Measurements from ENCODE around the gene PAK3.

Gene PAK3

DNA sequence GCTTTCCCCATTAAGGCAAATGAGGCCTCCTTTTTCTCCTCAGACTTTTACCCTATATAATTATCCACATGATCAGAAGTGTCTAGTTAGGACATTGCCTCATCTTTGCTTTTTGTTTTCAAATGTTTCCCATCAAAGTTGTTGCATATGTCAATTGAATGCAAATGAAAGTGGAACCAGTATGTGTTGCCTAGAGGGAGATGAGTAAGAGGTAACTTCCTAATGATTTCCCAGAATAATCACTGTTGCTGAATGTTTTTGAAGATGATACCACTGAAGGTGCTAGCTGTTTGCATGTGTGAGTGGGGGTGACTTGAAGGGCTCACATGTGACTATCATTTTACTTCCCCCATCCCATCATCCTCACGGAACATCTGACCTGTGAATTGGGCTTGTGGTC, 33.9 kb downstream of the PAK3 start:
- H3K4me1 ChIP-seq (ENCODE audit: control insufficient read depth, insufficient read depth, low read length, poor library complexity, severe bottlenecking): peaks cover 5% of the 10 kb centered on the region

DNA sequence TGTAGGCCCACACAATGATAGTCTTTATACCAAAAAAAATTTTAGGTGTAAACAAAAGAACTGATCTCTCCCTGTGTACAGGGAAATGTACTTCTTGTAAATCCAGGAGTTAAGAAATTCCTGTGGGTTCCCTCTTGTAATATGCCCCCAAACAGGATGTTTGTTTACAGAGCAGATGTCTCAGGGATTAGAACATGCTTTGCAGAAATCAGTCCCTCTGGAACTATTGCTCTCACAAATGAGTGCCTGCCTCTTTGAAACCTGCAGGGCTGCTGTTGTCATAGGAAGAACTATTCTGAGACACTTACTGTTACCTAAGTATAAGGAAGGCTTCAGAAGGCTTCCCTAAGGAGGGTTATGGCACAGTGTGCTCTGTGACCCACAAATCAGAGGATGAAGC, 35.6 kb downstream of the PAK3 start:
- Histone ChIP-seq H3K4me3 (ENCODE audit: extremely low read depth, insufficient read depth, low read length, poor library complexity, severe bottlenecking) (no peak overlapping the region), H3K36me3 (ENCODE audit: control insufficient read depth, insufficient read depth, low read length) (no peaks in the 10 kb centered on the region), H3K4me1 (ENCODE audit: control insufficient read depth, insufficient read depth, low read length, poor library complexity, severe bottlenecking) (peaks cover 5% of the 10 kb centered on the region), H3K27ac (ENCODE audit: low read depth, low read length, severe bottlenecking) (no peak overlapping the region), H3K9me3 (ENCODE audit: control insufficient read depth, low read length) (no peaks in the 10 kb centered on the region)

More for the DNA sequence above, 33.9 kb downstream of the PAK3 start:
- Histone ChIP-seq H3K36me3 (ENCODE audit: control insufficient read depth, insufficient read depth, low read length) (no peaks in the 10 kb centered on the region), H3K9me3 (ENCODE audit: control insufficient read depth, low read length) (no peaks in the 10 kb centered on the region), H3K27ac (ENCODE audit: low read depth, low read length, severe bottlenecking) (no peak overlapping the region), H3K4me3 (ENCODE audit: extremely low read depth, insufficient read depth, low read length, poor library complexity, severe bottlenecking) (no peak overlapping the region)
- WGBS, 2 experiments (ENCODE audit: insufficient coverage in 2 of 2): no CpG with 5 or more reads among the region's 1 CpG

DNA sequence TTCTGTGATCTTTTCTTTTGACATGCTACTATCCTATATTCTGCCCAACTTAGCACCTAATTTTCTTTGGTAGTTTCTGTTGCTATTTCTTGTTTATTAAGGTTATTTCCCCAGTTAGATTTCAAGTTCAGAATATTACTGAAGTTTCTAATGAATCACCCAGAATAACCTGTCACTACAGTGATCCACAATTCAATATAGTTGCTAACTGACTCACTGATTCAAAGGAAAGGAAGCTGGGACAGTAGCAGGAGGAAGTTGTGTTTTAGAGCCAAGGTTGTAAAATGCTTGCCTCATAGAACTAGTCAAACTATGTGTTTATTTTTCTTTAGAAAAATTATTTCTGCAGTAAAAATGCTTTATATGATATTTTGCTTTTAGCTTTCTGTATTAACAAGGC, 37.4 kb downstream of the PAK3 start:
- no peaks in the 10 kb centered on the region for H3K9me3 ChIP-seq (ENCODE audit: control insufficient read depth, low read length)
- peaks cover 5% of the 10 kb centered on the region for H3K4me1 ChIP-seq (ENCODE audit: control insufficient read depth, insufficient read depth, low read length, poor library complexity, severe bottlenecking)
- H3K27ac ChIP-seq (ENCODE audit: low read depth, low read length, severe bottlenecking): no peak overlapping the region
- no peaks in the 10 kb centered on the region for H3K36me3 ChIP-seq (ENCODE audit: control insufficient read depth, insufficient read depth, low read length)
- no peak overlapping the region for H3K4me3 ChIP-seq (ENCODE audit: extremely low read depth, insufficient read depth, low read length, poor library complexity, severe bottlenecking)

DNA sequence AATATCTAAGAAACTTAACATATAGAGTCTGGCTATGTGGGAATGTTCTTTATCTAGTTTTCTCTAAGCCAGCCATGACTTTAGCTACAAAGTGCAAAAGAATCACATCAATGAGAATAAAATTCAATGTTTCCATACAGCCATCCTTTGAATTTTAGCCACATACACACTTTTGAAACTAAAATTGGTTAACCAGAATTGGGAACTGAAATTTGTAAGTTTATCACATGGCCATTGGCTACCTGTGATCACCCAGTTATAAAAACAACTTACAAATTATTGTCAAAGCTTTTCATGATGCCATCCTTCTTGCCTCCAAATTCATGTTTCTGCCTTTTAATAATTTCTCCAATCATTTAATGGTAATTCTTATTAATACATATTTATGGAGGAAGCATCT, 49.9 kb downstream of the PAK3 start:
- H3K9me3 ChIP-seq (ENCODE audit: control insufficient read depth, low read length): no peaks in the 10 kb centered on the region
- no peaks in the 10 kb centered on the region for H3K4me1 ChIP-seq (ENCODE audit: control insufficient read depth, insufficient read depth, low read length, poor library complexity, severe bottlenecking)
- H3K4me3 ChIP-seq (ENCODE audit: extremely low read depth, insufficient read depth, low read length, poor library complexity, severe bottlenecking): no peak overlapping the region
- H3K27ac ChIP-seq (ENCODE audit: low read depth, low read length, severe bottlenecking): no peak overlapping the region
- H3K36me3 ChIP-seq (ENCODE audit: control insufficient read depth, insufficient read depth, low read length): no peaks in the 10 kb centered on the region

- H3K36me3 ChIP-seq (ENCODE audit: control insufficient read depth, insufficient read depth, low read length): no peaks in the 10 kb centered on the region
- 100% methylated on average over 1 of the region's 3 CpGs; no CpG with 5 or more reads in 1 of the 2 experiments for WGBS, 2 experiments (ENCODE audit: insufficient coverage in 2 of 2)
- H3K4me1 ChIP-seq (ENCODE audit: control insufficient read depth, insufficient read depth, low read length, poor library complexity, severe bottlenecking): no peaks in the 10 kb centered on the region
- no peaks in the 10 kb centered on the region for H3K9me3 ChIP-seq (ENCODE audit: control insufficient read depth, low read length)
- H3K27ac ChIP-seq (ENCODE audit: low read depth, low read length, severe bottlenecking): no peak overlapping the region
- no peak overlapping the region for H3K4me3 ChIP-seq (ENCODE audit: extremely low read depth, insufficient read depth, low read length, poor library complexity, severe bottlenecking)
Observed at GRCh38 chrX:111151764-111152163, 55.8 kb downstream of the PAK3 start.

DNA sequence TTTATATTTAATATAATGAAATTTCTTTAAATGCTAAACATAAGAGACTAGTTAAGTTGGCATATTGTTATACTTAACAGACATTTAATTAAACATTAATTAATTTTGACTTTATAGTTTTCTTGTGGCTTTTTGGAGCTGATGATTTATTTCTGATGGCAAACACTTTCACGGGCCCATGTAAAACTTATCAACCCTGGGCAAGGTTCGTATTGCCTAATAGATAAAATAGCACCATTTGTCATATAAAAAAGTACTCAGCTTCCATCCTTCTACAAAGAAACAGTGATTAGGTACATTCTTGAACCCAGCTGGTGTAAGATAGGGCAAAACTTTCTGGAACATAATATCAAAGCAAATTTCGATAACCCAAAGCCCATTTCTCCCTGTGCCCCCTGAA, 63.2 kb downstream of the PAK3 start:
- Histone ChIP-seq H3K9me3 (ENCODE audit: control insufficient read depth, low read length) (no peaks in the 10 kb centered on the region), H3K27ac (ENCODE audit: low read depth, low read length, severe bottlenecking) (no peak overlapping the region), H3K4me1 (ENCODE audit: control insufficient read depth, insufficient read depth, low read length, poor library complexity, severe bottlenecking) (no peaks in the 10 kb centered on the region), H3K36me3 (ENCODE audit: control insufficient read depth, insufficient read depth, low read length) (no peaks in the 10 kb centered on the region), H3K4me3 (ENCODE audit: extremely low read depth, insufficient read depth, low read length, poor library complexity, severe bottlenecking) (no peak overlapping the region)
- WGBS, 2 experiments (ENCODE audit: insufficient coverage in 2 of 2): no CpG with 5 or more reads among the region's 3 CpGs

GRCh38 chrX:111164728-111165127, 68.7 kb downstream of the PAK3 start:
- WGBS, 2 experiments (ENCODE audit: insufficient coverage in 2 of 2): no CpG with 5 or more reads among the region's 3 CpGs
- Histone ChIP-seq H3K36me3 (ENCODE audit: control insufficient read depth, insufficient read depth, low read length) (no peaks in the 10 kb centered on the region), H3K27ac (ENCODE audit: low read depth, low read length, severe bottlenecking) (no peak overlapping the region), H3K9me3 (ENCODE audit: control insufficient read depth, low read length) (no peaks in the 10 kb centered on the region), H3K4me3 (ENCODE audit: extremely low read depth, insufficient read depth, low read length, poor library complexity, severe bottlenecking) (no peak overlapping the region), H3K4me1 (ENCODE audit: control insufficient read depth, insufficient read depth, low read length, poor library complexity, severe bottlenecking) (no peaks in the 10 kb centered on the region)

- Histone ChIP-seq H3K36me3 (ENCODE audit: control insufficient read depth, insufficient read depth, low read length) (no peaks in the 10 kb centered on the region), H3K27ac (ENCODE audit: low read depth, low read length, severe bottlenecking) (no peak overlapping the region), H3K4me1 (ENCODE audit: control insufficient read depth, insufficient read depth, low read length, poor library complexity, severe bottlenecking) (no peaks in the 10 kb centered on the region), H3K4me3 (ENCODE audit: extremely low read depth, insufficient read depth, low read length, poor library complexity, severe bottlenecking) (no peak overlapping the region), H3K9me3 (ENCODE audit: control insufficient read depth, low read length) (no peaks in the 10 kb centered on the region)
- no CpG with 5 or more reads among the region's 1 CpG for WGBS, 2 experiments (ENCODE audit: insufficient coverage in 2 of 2)
Observed at GRCh38 chrX:111165902-111166301, 69.9 kb downstream of the PAK3 start.

- Histone ChIP-seq H3K9me3 (ENCODE audit: control insufficient read depth, low read length) (no peaks in the 10 kb centered on the region), H3K36me3 (ENCODE audit: control insufficient read depth, insufficient read depth, low read length) (no peaks in the 10 kb centered on the region), H3K4me1 (ENCODE audit: control insufficient read depth, insufficient read depth, low read length, poor library complexity, severe bottlenecking) (no peaks in the 10 kb centered on the region), H3K4me3 (ENCODE audit: extremely low read depth, insufficient read depth, low read length, poor library complexity, severe bottlenecking) (no peak overlapping the region), H3K27ac (ENCODE audit: low read depth, low read length, severe bottlenecking) (no peak overlapping the region)
- no CpG with 5 or more reads among the region's 3 CpGs for WGBS, 2 experiments (ENCODE audit: insufficient coverage in 2 of 2)
Observed at GRCh38 chrX:111167334-111167733, 71.3 kb downstream of the PAK3 start.

DNA sequence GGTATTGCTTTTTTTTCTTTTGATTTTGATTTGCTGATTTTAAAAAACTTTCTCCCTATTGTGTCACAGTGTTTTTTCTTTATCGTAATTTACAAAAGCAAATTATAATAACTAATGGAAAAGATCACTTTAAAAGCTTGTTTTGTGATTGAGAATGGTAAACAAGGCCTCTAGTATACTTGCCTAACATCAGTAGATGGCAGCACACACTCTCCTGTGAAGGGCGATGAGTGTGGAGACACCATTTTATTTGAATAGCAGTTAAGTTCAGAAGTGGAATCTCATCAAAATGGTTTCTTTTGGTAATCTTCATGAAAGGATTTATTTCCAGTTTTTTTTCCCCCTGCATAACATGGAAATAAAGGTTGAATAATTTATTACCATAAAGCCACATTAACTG, 72.3 kb downstream of the PAK3 start:
- no CpG with 5 or more reads among the region's 2 CpGs for WGBS, 2 experiments (ENCODE audit: insufficient coverage in 2 of 2)
- no peaks in the 10 kb centered on the region for H3K36me3 ChIP-seq (ENCODE audit: control insufficient read depth, insufficient read depth, low read length)
- no peaks in the 10 kb centered on the region for H3K9me3 ChIP-seq (ENCODE audit: control insufficient read depth, low read length)
- no peak overlapping the region for H3K4me3 ChIP-seq (ENCODE audit: extremely low read depth, insufficient read depth, low read length, poor library complexity, severe bottlenecking)
- no peak overlapping the region for H3K27ac ChIP-seq (ENCODE audit: low read depth, low read length, severe bottlenecking)
- H3K4me1 ChIP-seq (ENCODE audit: control insufficient read depth, insufficient read depth, low read length, poor library complexity, severe bottlenecking): no peaks in the 10 kb centered on the region

DNA sequence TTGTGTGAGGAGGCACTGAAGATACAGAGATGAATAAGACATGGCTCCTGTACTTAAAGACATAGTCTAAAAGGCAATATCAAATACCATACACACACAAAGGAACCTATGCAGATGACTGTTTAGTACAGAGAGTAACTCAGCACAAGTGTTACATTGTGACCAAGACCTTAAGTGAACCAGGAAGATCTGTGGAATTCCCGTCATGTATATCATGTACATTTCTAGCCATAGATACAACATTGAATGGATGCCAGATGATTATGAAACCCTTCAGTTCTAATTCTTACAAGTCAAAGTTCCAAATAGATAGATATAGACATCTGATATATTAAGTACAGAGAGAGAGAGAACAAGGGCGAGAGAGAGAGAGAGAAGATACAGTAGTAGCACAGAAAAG, 73.2 kb downstream of the PAK3 start:
- H3K27ac ChIP-seq (ENCODE audit: low read depth, low read length, severe bottlenecking): no peak overlapping the region
- H3K36me3 ChIP-seq (ENCODE audit: control insufficient read depth, insufficient read depth, low read length): no peaks in the 10 kb centered on the region
- no peaks in the 10 kb centered on the region for H3K4me1 ChIP-seq (ENCODE audit: control insufficient read depth, insufficient read depth, low read length, poor library complexity, severe bottlenecking)
- H3K9me3 ChIP-seq (ENCODE audit: control insufficient read depth, low read length): no peaks in the 10 kb centered on the region
- WGBS, 2 experiments (ENCODE audit: insufficient coverage in 2 of 2): 83% methylated on average over 1 of the region's 2 CpGs; no CpG with 5 or more reads in 1 of the 2 experiments
- no peak overlapping the region for H3K4me3 ChIP-seq (ENCODE audit: extremely low read depth, insufficient read depth, low read length, poor library complexity, severe bottlenecking)

GRCh38 chrX:111170017-111170416, 74.0 kb downstream of the PAK3 start:
- H3K36me3 ChIP-seq (ENCODE audit: control insufficient read depth, insufficient read depth, low read length): no peaks in the 10 kb centered on the region
- WGBS, 2 experiments (ENCODE audit: insufficient coverage in 2 of 2): 83% methylated on average over 1 of the region's 1 CpG; no CpG with 5 or more reads in 1 of the 2 experiments

More at GRCh38 chrX:111170017-111170416, 74.0 kb downstream of the PAK3 start:
- Histone ChIP-seq H3K4me1 (ENCODE audit: control insufficient read depth, insufficient read depth, low read length, poor library complexity, severe bottlenecking) (no peaks in the 10 kb centered on the region), H3K9me3 (ENCODE audit: control insufficient read depth, low read length) (no peaks in the 10 kb centered on the region), H3K4me3 (ENCODE audit: extremely low read depth, insufficient read depth, low read length, poor library complexity, severe bottlenecking) (no peak overlapping the region), H3K27ac (ENCODE audit: low read depth, low read length, severe bottlenecking) (no peak overlapping the region)
